ENCODE data around the gene SLC1A5.
"Not testable (repeated sequence)": the region's sequence is repeated elsewhere in the genome, so short reads cannot be mapped to it uniquely, and the experiment has no call there.

The SLC1A5 gene

GRCh38 chr19:46768746-46769145 is 19.6 kb downstream of the SLC1A5 start:
- not testable (repeated sequence) for DNase-seq (ENCODE audit: low spot score)

- DNase-seq (ENCODE audit: low spot score) = no peak
Observed at GRCh38 chr19:46766569-46767317, 21.7 kb downstream of the SLC1A5 start.

GRCh38 chr19:46764817-46765291 is 23.5 kb downstream of the SLC1A5 start:
- DNase-seq (ENCODE audit: low spot score) = no peak

GRCh38 chr19:46762245-46762890 is 26.0 kb downstream of the SLC1A5 start:
- no peak for DNase-seq (ENCODE audit: low spot score)

GRCh38 chr19:46761418-46761831 is 27.0 kb downstream of the SLC1A5 start:
- no peak for DNase-seq (ENCODE audit: low spot score)

GRCh38 chr19:46760897-46761296 is 27.5 kb downstream of the SLC1A5 start:
- DNase-seq (ENCODE audit: low spot score) = not testable (repeated sequence)

- no peak for DNase-seq (ENCODE audit: low spot score)
Observed at GRCh38 chr19:46760363-46760762, 28.0 kb downstream of the SLC1A5 start.

- no peak for DNase-seq (ENCODE audit: low spot score)
Observed at GRCh38 chr19:46759817-46760333, 28.5 kb downstream of the SLC1A5 start.

- no peak for DNase-seq (ENCODE audit: low spot score)
Observed at GRCh38 chr19:46759206-46759605, 29.2 kb downstream of the SLC1A5 start.

- DNase-seq (ENCODE audit: low spot score) = no peak
Observed at GRCh38 chr19:46756544-46756888, 31.9 kb downstream of the SLC1A5 start.

GRCh38 chr19:46755853-46756543 is 32.4 kb downstream of the SLC1A5 start:
- DNase-seq (ENCODE audit: low spot score) = no peak

GRCh38 chr19:46755077-46755852 is 33.1 kb downstream of the SLC1A5 start:
- no peak for DNase-seq (ENCODE audit: low spot score)

- DNase-seq (ENCODE audit: low spot score) = no peak
Observed at GRCh38 chr19:46753420-46754155, 34.8 kb downstream of the SLC1A5 start.

GRCh38 chr19:46748325-46749109 is 39.9 kb downstream of the SLC1A5 start:
- no peak for DNase-seq (ENCODE audit: low spot score)

GRCh38 chr19:46746281-46747057 is 41.9 kb downstream of the SLC1A5 start, which contains the start of gene STRN4:
Gene STRN4 (minus strand): TSS chr19:46746450. CDS start chr19:46746430, 20 bp downstream.
- no peak for DNase-seq (ENCODE audit: low spot score)

GRCh38 chr19:46745521-46746280 is 42.7 kb downstream of the SLC1A5 start, which contains the start of gene FKRP:
Gene FKRP (plus strand): TSS chr19:46746057. CDS start chr19:46755451, 9,394 bp downstream.
- DNase-seq (ENCODE audit: low spot score) = no peak

GRCh38 chr19:46745030-46745429 is 43.4 kb downstream of the SLC1A5 start:
- no peak for DNase-seq (ENCODE audit: low spot score)

- DNase-seq (ENCODE audit: low spot score) = no peak
Observed at GRCh38 chr19:46744005-46744691, 44.2 kb downstream of the SLC1A5 start.
